ENCODE data around the gene CDON.

GRCh38 chr11:125926682-125927081 lies 136.0 kb downstream of the CDON start:
- TF ChIP-seq ZBTB7A (IDR thresholded peaks at IDR 0.05; ENCODE audit: low read depth) (no peak), YY1 (IDR thresholded peaks at IDR 0.05; ENCODE audit: low read depth) (no peak)

All from Ishikawa (cell line).